IPS-18c (cell line): ENCODE measurements around the gene PARK7.

Experiments
- H3K4me3 ChIP-seq: 2 replicates; pipeline ENCODE4 v1.7.0; 2013; ENCODE audit warnings: low read depth, mild to moderate bottlenecking, low read length, moderate library complexity; ENCODE audit not compliant: insufficient read depth
- H3K9me3 ChIP-seq: one replicate; pipeline ENCODE4 v1.6.1; 2013; ENCODE audit warnings: mild to moderate bottlenecking, low read length, moderate library complexity; ENCODE audit not compliant: control insufficient read depth, insufficient read depth

The PARK7 gene

DNA sequence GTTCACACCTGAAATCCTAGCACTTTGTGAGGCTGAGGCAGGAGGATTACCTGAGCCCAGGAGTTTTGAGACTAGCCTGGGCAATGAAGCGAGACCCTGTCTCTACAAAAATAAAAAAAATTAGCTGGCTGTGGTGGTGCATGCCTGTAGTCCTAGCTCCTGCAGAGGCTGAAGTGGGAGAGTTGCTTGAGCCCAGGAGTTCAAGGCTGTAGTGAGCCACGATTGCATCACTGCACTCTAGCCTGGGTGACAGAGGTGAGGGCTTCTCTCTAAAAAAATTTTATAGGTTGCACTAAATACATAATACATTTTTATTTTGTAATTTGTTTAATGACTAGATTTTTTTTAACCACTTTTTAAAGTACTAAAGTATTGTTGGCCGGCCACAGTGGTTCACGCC lies 6.1 kb downstream of the PARK7 start:
- Histone ChIP-seq H3K9me3 (no peaks in the 10 kb centered on the region), H3K4me3 (no peak overlapping the region)

DNA sequence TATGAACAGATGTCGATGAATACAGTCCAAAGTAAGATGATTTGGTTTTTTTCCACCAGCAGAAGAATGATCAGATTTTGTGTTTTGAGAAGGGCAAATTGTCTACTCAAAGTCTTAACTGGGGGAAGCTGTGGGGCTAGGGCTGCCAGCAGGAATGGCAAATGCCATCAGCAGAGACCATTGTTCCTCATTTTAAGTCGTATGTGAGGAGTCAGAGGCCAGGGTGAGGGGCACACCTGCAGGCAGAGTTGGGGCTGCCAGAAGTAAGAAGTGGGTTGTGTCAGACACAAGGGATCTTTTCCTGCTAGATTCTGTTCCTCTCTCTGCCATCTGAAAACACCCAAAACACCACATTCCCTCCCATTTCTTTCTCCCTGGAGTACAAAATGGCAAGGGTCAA lies 8.7 kb downstream of the PARK7 start:
- Histone ChIP-seq H3K9me3 (no peaks in the 10 kb centered on the region), H3K4me3 (no peak overlapping the region)

DNA sequence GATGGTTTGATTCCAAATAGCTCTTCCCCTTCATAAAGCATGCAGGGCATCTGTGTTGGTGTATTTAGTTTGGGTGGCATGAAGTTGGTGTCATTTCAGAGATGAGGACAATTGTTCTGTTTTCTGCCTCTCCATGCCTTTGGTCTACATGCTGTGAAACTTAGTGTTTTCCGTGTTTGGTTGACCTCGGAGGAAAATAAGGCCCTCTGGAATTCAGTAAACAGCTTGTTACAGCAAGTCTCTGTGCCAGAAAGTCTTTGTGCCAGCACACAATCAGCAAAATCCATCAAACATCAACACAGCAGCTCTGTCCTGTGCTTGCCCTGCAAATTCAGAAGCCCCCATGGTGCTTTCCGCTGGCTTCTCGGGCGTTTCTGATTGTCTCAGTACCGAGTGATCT lies 9.5 kb downstream of the PARK7 start:
- Histone ChIP-seq H3K4me3 (no peak overlapping the region), H3K9me3 (no peaks in the 10 kb centered on the region)

DNA sequence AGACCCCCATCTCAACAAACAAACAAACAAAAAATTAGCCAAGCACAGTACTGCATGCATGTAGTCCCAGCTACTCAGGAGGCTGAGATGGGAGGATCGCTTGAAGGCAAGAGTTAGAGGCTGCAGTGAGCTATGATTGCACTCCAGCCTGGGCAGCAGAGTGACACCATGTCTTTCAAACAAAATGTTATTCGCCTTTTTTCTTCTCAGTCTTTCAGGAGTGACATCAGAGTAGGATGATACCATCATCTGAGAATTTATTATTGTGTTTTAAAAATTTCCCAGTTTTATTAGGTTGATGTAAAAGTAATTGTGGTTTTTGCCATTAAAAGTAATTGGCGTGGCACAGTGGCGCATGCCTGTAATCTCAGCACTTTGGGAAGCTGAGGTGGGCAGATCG lies 10.8 kb downstream of the PARK7 start:
- H3K4me3 ChIP-seq = no peak overlapping the region
- H3K9me3 ChIP-seq = no peaks in the 10 kb centered on the region

DNA sequence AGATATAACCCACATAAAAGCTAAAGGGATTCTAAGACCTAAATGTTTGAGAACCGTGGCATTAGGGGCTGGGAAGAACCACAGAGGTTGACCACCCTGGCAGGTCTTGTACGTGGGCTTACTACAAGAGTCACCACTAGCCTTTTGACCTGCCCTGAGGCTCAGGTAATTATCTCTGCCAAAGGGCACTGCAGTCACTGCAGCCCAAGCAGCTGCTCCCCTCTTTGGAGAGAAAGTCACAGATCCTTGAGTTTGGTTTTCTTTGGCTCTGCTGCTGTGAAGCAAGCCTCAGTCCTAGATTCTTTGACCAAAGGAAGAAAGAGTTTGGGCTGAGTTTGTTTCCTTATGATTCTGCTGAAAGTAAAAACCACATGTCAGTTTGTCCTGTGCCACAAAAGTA lies 11.6 kb downstream of the PARK7 start:
- no peak overlapping the region for H3K4me3 ChIP-seq
- no peaks in the 10 kb centered on the region for H3K9me3 ChIP-seq

DNA sequence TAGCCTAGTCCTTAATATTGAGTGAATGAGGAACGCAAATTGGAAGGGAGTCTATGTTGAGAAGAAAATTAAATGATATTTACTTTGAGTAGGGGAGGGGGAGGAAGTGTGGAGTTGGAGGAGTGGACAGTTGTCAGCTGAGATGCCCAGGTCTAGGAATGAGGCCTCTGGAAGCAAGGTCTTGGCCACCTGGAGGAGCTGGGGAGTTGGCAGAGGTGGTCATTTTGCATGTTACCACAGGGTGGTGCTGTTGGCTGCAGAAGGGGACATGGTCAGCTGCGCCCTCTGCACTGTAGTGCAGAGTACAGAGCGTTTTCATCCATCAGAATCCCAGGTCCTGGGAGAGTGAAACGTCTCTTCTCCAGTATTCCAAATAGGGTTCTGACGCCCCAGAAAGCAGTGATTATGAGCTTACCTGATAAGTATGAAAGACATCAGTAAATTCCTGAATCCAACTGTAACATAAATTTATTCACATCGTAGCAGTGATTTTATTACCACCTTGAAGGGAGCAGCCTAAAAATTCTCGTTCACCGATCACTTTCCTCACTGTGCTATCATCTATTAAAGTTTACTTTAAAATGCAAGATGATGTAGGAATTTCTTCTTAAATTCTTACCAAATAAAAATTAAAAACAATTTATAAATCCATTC lies 13.8 kb downstream of the PARK7 start:
- Histone ChIP-seq H3K9me3 (no peaks in the 10 kb centered on the region), H3K4me3 (no peak overlapping the region)

DNA sequence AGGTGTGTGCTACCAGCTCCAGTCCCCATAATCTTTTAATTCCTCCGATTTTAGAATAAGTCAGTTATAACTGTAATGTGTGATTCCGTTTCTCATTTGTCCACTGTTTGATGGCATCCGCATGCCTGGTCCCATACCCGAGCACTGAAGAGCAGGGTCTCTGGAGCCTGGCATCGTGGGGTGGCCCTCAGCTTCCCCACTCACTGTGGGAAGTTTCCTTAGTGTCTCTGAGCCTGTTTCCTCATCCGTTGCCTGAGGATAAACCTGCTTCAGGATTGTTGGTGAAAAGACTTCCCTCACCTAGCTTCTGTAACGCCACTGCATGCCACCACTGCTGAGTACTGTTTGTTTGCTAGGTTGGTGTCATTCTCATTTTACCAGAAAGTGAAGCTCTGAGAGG lies 19.5 kb downstream of the PARK7 start:
- H3K4me3 ChIP-seq = no peak overlapping the region
- no peaks in the 10 kb centered on the region for H3K9me3 ChIP-seq

DNA sequence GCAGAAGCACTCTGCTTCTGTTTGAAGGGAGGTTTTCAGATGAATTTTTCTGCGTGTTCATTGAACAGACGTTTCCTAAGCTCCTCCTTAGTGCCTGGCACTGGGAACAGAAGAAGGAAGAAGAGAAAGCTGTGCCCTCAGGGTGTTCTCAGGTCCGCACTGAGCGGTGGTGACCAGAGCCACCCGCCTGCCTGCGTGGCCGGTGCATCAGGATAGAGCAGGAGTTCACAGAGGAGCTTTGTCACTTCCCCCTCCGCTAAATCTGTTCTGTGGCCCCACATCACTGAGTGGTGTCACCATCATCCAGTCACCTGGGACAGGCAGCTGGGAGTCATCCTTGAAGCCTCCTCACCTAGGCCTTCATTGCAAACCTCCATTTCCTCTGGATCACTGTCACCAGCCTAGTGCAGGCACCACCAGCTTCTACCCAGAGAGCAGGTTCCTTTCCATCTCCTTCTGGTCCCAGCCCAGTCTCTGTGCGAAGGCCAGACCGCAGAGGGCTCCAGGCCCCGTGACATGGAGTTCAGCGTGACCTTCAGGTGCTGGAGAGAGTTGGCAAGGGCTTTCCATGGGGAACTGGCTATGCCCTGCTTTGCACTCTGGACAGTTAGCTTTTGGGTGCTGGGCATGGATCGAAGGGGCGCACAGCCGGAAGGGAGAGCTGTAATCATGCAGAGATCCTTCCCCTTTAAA lies 21.7 kb downstream of the PARK7 start:
- no peak overlapping the region for H3K4me3 ChIP-seq
- no peaks in the 10 kb centered on the region for H3K9me3 ChIP-seq

DNA sequence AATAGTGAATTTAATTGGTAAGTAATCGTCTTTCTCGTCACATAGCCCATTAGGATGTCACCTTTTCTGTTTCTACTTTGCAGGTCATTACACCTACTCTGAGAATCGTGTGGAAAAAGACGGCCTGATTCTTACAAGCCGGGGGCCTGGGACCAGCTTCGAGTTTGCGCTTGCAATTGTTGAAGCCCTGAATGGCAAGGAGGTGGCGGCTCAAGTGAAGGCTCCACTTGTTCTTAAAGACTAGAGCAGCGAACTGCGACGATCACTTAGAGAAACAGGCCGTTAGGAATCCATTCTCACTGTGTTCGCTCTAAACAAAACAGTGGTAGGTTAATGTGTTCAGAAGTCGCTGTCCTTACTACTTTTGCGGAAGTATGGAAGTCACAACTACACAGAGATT lies 23.3 kb downstream of the PARK7 start:
- Histone ChIP-seq H3K4me3 (no peak overlapping the region), H3K9me3 (no peaks in the 10 kb centered on the region)

DNA sequence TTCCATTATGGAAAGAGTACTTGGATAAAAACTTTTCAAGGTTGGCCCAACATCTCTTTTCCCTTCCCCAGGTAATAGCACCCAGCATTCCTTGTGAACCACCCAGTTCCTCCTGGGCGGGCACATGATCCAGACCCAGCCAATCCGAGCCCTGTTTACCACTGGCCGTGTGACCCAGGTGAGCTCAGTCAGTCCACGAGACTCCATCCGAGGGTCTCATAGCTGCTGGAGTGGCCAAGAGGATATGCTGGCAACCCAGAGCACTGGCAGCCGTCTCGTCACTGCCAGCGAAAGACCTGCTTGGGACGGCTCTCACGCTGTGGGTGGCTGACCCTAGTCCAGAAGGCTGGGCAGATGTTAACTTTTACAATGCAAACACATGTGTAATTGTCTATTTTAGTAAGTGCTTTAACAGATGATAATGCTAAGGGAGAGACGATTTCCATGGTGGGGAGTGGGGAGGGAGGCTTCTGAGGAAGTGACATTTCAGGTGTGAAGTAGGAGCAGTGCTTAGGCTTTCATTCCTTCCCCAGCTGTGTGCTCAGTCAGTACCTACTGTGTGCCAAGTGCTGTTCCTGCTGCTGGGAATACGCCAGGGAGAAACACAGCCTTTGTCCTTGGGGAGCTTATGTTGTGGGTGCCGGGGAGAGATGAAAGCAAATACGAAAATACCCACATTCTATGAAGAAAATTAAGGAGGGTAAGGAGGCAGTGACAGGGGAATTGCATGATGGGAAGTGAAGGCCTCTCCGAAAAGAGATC lies 24.5 kb downstream of the PARK7 start:
- Histone ChIP-seq H3K9me3 (peaks cover under 1% of the 10 kb centered on the region), H3K4me3 (no peak overlapping the region)

DNA sequence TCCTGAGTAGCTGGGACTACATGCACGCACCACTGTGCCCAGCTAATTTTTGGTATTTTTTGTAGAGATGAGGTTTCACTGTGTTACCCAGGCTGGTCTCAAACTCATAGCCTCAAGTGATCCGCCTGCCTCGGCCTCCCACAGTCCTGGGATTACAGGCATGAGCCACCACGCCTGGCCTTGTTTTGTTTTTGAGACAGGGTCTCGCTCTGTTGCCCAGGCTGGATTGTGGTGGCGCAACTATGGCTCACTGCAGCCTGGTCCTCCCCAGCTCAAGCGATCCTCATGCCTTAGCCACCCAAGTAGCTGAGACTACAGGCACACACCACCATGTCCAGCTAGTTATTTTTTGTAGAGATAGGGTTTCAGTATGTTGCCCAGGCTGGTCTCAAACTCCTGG lies 26.0 kb downstream of the PARK7 start:
- peaks cover 3% of the 10 kb centered on the region for H3K9me3 ChIP-seq
- no peak overlapping the region for H3K4me3 ChIP-seq

DNA sequence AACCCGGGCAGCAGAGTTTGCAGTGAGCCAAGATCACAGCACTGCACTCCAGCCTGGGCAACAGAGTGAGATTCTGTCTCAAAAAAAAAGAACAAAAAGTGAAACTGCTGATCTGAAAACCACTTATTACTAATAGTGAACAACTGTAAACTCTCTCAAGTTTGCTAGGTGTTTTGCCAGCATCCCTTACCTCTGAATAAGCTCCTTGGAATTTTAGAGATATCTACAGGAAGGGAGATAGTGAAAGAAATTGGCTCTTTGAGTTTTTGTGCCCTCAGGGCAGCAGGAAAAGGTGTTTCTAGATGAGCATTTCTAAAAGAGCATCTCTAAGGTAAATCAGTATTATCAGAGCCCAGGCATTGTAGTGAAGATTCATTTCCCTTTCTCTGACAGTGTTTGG lies 27.1 kb downstream of the PARK7 start:
- H3K4me3 ChIP-seq = no peak overlapping the region
- H3K9me3 ChIP-seq = peaks cover 3% of the 10 kb centered on the region

DNA sequence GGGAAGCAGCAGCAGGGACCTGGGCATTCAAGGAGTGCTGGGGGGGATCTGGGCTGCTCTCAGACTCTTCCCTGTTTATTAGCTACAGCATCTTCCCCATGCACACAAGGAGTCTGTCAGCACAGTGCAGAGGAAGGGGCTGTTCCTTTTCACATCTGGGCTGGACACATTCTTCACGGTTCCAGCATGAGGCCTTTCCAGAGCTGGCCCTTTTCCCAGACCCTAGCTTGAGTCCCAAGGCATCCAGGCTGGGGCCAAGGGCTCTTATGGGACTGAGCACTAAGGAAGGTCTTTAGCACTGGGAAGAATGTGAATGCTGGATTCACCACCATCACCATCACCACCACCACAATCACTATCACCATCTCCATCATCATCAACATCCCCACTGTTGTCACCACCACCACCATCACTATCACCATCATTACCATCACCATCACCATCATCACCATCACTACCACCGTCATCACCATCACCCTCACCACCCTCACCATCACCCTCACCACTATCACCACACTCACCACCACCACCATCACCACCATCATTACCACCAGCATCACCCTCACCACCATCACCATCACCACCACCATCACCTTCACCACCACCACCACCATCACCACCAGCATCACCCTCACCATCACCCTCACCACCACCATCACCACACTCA lies 28.4 kb downstream of the PARK7 start:
- no peak overlapping the region for H3K4me3 ChIP-seq
- H3K9me3 ChIP-seq = peaks cover 3% of the 10 kb centered on the region

DNA sequence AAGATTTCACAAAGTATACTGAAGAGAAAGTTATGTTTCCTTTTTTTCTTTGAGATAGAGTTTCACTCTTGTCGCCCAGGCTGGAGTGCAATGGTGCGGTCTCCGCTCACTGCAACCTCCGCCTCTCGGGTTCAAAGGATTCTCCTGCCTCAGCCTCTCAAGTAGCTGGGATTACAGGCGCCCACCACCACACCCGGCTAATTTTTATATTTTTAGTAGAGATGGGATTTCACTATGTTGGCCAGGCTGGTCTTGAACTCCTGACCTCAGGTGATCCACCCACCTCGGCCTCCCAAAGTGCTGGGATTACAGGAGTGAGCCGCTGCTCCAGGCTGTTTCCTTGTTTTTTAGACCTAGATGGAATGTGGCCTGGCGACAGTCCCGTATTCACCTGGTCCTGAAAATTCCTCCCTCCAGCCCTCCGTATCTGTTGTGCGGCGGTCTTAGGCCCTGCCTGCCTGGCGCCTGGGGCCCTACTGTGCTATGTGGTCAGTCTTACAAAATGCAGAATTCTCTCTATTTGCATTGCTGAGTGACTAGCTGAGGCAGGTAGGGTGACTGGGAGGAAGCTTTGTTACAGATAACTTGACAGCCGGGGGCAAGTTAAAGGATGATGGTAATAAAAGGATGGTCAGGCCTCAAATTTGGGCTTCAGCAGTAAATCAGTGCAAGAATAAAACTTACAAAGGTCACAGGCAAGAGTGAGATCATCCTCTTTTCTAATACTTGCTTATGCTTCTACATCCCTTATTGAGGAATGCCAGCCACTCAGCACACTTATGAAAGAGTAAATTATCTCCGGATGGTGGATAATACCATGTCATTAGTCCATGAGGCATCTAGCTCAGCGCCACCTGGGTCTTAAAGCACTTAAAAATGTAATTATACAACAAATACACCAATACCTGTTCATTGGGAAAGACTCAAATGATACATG lies 30.3 kb downstream of the PARK7 start:
- Histone ChIP-seq H3K4me3 (no peak overlapping the region), H3K9me3 (peaks cover 3% of the 10 kb centered on the region)

DNA sequence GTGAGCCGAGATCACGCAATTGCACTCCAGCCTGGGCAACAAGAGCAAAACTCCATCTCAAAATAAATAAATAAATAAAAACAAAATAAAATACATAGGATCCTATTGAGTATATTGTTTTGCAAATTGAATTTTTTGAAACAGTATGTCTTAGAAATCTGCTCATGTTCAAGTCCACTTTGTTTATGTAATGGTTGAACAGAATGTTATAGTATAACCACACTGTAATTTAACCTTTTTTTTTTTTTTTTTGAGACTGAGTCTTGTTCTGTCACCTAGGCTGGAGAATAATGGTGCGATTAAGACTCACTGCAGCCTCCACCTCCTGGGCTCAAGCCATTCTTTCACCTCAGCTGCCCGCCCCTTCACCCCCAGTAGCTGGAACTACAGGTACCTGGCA lies 31.4 kb downstream of the PARK7 start:
- peaks cover 3% of the 10 kb centered on the region for H3K9me3 ChIP-seq
- no peak overlapping the region for H3K4me3 ChIP-seq

DNA sequence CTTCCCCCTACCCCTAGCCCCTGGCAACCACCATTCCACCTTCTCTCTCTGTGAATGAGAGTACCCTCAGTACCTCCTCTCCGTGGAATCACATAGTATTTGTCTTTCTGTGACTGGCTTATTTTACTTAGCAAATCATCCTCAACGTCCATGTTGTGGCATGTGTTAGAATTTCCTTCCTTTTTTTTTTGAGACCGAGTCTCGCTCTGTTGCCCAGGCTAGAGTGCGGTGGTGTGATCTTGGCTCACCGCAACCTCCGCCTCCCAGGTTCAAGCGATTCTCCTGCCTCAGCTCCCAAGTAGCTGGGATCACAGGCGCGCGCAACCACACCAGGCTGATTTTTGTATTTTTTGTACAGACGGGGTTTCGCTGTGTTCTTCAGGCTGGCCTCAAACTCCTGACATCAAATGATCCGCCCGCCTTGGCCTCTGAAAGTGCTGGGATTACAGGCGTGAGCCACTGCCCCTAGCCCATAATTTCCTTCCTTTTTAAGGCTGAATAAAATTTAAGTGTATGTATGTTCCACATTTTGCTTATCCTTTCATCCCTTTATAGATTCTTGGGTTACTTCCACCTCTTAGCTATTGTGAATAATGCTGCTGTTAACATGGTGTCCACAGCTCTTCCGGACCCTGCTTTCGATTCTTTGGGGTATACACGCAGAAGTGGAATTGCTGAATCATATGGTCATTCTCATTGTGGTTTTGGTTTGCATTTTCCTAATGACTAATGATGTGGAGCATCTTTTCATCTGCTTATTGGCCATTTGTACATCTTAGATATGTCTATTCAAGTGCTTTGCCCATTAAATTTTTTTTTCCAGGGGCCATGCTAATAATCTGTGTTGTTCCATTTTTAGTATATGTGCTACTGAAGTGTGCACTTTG lies 32.3 kb downstream of the PARK7 start:
- Histone ChIP-seq H3K9me3 (peaks cover 3% of the 10 kb centered on the region), H3K4me3 (no peak overlapping the region)
